Parathyroid adenoma (tissue), 2 donors: ENCODE data around the gene USP50.
"Not testable (repeated sequence)": the region's sequence is repeated elsewhere in the genome, so short reads cannot be mapped to it uniquely, and the experiment has no call there.

ENCODE experiments used
- H2AFZ ChIP-seq: fragments of 300-600 bp; sonication (generic); one replicate; pipeline ENCODE4 v1.7.0; 2017; ENCODE audit warnings: antibody characterized with exemption, mild to moderate bottlenecking
- H3K27ac ChIP-seq: fragments of 300-600 bp; sonication (generic); one replicate; pipeline ENCODE4 v1.7.0; 2017
- H3K27me3 ChIP-seq: fragments of 300-600 bp; sonication (generic); one replicate; pipeline ENCODE4 v1.7.0; 2017; ENCODE audit warnings: low read length; ENCODE audit not compliant: control insufficient read depth, insufficient read depth
- H3K36me3 ChIP-seq: fragments of 300-600 bp; sonication (generic); one replicate; pipeline ENCODE4 v1.7.0; 2017; ENCODE audit warnings: low read length; ENCODE audit not compliant: control insufficient read depth, insufficient read depth
- H3K4me1 ChIP-seq: fragments of 300-600 bp; sonication (generic); one replicate; pipeline ENCODE4 v1.7.0; 2017; ENCODE audit warnings: control low read depth
- H3K4me2 ChIP-seq: fragments of 300-600 bp; sonication (generic); one replicate; pipeline ENCODE4 v1.7.0; 2017; ENCODE audit warnings: low read length
- H3K4me3 ChIP-seq: fragments of 300-600 bp; sonication (generic); one replicate; pipeline ENCODE4 v1.7.0; 2017; ENCODE audit warnings: low read depth, low read length
- H3K79me2 ChIP-seq: fragments of 300-600 bp; sonication (generic); one replicate; pipeline ENCODE4 v1.7.0; 2017; ENCODE audit warnings: control low read depth
- H3K9ac ChIP-seq: fragments of 300-600 bp; sonication (generic); one replicate; pipeline ENCODE4 v1.7.0; 2017; ENCODE audit warnings: mild to moderate bottlenecking
- H3K9me3 ChIP-seq: fragments of 300-600 bp; sonication (generic); one replicate; pipeline ENCODE4 v1.7.0; 2017; ENCODE audit warnings: low read length; ENCODE audit not compliant: control insufficient read depth
- CTCF ChIP-seq: fragments of 300-600 bp; sonication (generic); IDR thresholded peaks from one replicate; pipeline ENCODE4 v1.7.0; 2017; ENCODE audit warnings: antibody characterized with exemption, mild to moderate bottlenecking
- donor health status: primary hyperparathyroidism.

Gene USP50

GRCh38 chr15:50576166-50576565 is 29.7 kb upstream of the USP50 start:
- Histone ChIP-seq H3K4me1 (no peaks in the 10 kb centered on the region), H3K36me3 (no peaks in the 10 kb centered on the region), H3K79me2 (no peaks in the 10 kb centered on the region), H2AFZ (no peak overlapping the region), H3K27me3 (no peaks in the 10 kb centered on the region), H3K4me2 (no peak overlapping the region), H3K9ac (no peak overlapping the region), H3K27ac (no peak overlapping the region), H3K4me3 (no peak overlapping the region), H3K9me3 (no peaks in the 10 kb centered on the region)
- TF ChIP-seq CTCF, result no peak

- not testable (repeated sequence) for H2AFZ ChIP-seq, H3K27ac ChIP-seq, H3K4me1 ChIP-seq, H3K9me3 ChIP-seq, H3K36me3 ChIP-seq, H3K4me2 ChIP-seq, H3K79me2 ChIP-seq, H3K9ac ChIP-seq, H3K27me3 ChIP-seq, H3K4me3 ChIP-seq
Observed at GRCh38 chr15:50573842-50574241, 27.4 kb upstream of the USP50 start.

GRCh38 chr15:50563756-50564155 is 17.3 kb upstream of the USP50 start:
- H3K9me3 ChIP-seq, result no peaks in the 10 kb centered on the region
- no peaks in the 10 kb centered on the region for H3K79me2 ChIP-seq
- TF ChIP-seq CTCF, result no peak
- H3K4me1 ChIP-seq, result no peaks in the 10 kb centered on the region
- H3K4me2 ChIP-seq, result no peak overlapping the region
- no peak overlapping the region for H3K27ac ChIP-seq
- no peaks in the 10 kb centered on the region for H3K27me3 ChIP-seq
- no peak overlapping the region for H2AFZ ChIP-seq
- no peak overlapping the region for H3K9ac ChIP-seq
- H3K4me3 ChIP-seq, result no peak overlapping the region
- H3K36me3 ChIP-seq, result no peaks in the 10 kb centered on the region

- no peak for TF ChIP-seq CTCF
- Histone ChIP-seq H3K27me3 (no peaks in the 10 kb centered on the region), H3K4me2 (no peak overlapping the region), H3K9me3 (no peaks in the 10 kb centered on the region), H2AFZ (no peak overlapping the region), H3K27ac (no peak overlapping the region), H3K4me3 (no peak overlapping the region), H3K36me3 (no peaks in the 10 kb centered on the region), H3K9ac (no peak overlapping the region), H3K4me1 (no peaks in the 10 kb centered on the region), H3K79me2 (no peaks in the 10 kb centered on the region)
Observed at GRCh38 chr15:50562735-50563640, 16.5 kb upstream of the USP50 start.

GRCh38 chr15:50558012-50558411 is 11.5 kb upstream of the USP50 start:
- no peak for TF ChIP-seq CTCF
- H3K4me3 ChIP-seq, result no peak overlapping the region
- no peak overlapping the region for H3K27ac ChIP-seq
- H3K9ac ChIP-seq, result no peak overlapping the region
- H3K4me2 ChIP-seq, result no peak overlapping the region
- no peaks in the 10 kb centered on the region for H3K27me3 ChIP-seq
- no peaks in the 10 kb centered on the region for H3K79me2 ChIP-seq
- no peaks in the 10 kb centered on the region for H3K4me1 ChIP-seq
- no peak overlapping the region for H2AFZ ChIP-seq
- H3K36me3 ChIP-seq, result no peaks in the 10 kb centered on the region
- no peaks in the 10 kb centered on the region for H3K9me3 ChIP-seq
